M059J (cell line): ENCODE measurements around the gene RPS2. TPM values are rescaled to one million over a fixed set of nuclear protein-coding genes. Genes with fewer than 3 reads are reported as not detected.

Experiments
- DNase-seq: peaks from one replicate; pipeline ENCODE4 v3.0.0-alpha.2; 2012; ENCODE audit warnings: low read depth
- total RNA-seq: library from RNA; depleted of rRNA; stranded (reverse); fragments of >200 nt; shearing (Covaris generic); gene quantifications from 2 replicates; pipeline ENCODE4 v1.2.3, GENCODE V29; 2014

Gene RPS2
- total RNA-seq, 1 experiment from 2014 or later: 1,628 TPM

- DNase-seq: no peak
Observed at GRCh38 chr16:1998852-1999801, 34.5 kb upstream of the RPS2 start.

GRCh38 chr16:1998360-1998835, 33.8 kb upstream of the RPS2 start:
- no peak for DNase-seq

GRCh38 chr16:1997494-1998359, 33.1 kb upstream of the RPS2 start:
- DNase-seq: peak; percentile 74

- DNase-seq: peak; percentile 52
Observed at GRCh38 chr16:1993731-1994131, 29.1 kb upstream of the RPS2 start.

- DNase-seq: no peak
Observed at GRCh38 chr16:1992704-1993317, 28.2 kb upstream of the RPS2 start.

GRCh38 chr16:1991948-1992703, 27.5 kb upstream of the RPS2 start:
- peak; percentile 50 for DNase-seq

- DNase-seq: no peak
Observed at GRCh38 chr16:1991588-1991947, 26.9 kb upstream of the RPS2 start.

GRCh38 chr16:1991135-1991551, 26.5 kb upstream of the RPS2 start:
- no peak for DNase-seq

GRCh38 chr16:1990351-1991134, 25.9 kb upstream of the RPS2 start:
- no peak for DNase-seq

GRCh38 chr16:1990101-1990350, 25.4 kb upstream of the RPS2 start:
- DNase-seq: no peak

GRCh38 chr16:1989209-1990100, 24.8 kb upstream of the RPS2 start, which contains the start of gene SYNGR3:
Gene SYNGR3 (plus strand): TSS chr16:1989970. CDS start chr16:1990103, 133 bp downstream.
- no peak for DNase-seq

GRCh38 chr16:1987198-1987597, 22.6 kb upstream of the RPS2 start:
- DNase-seq: no peak

- no peak for DNase-seq
Observed at GRCh38 chr16:1985466-1986150, 21.0 kb upstream of the RPS2 start.

GRCh38 chr16:1984347-1985225, 20.0 kb upstream of the RPS2 start:
- peak; percentile 35 for DNase-seq

GRCh38 chr16:1983544-1984346, 19.1 kb upstream of the RPS2 start, which contains the start of gene GFER:
Gene GFER (plus strand): TSS chr16:1984193. CDS start chr16:1984219, 26 bp downstream.
- peak; percentile 86 for DNase-seq

GRCh38 chr16:1982991-1983543, 18.4 kb upstream of the RPS2 start:
- DNase-seq: no peak

- peak; percentile 35 for DNase-seq
Observed at GRCh38 chr16:1982013-1982433, 17.4 kb upstream of the RPS2 start.
